ENCODE measurements around the gene SPESP1. TPM values are rescaled to one million over a fixed set of nuclear protein-coding genes. Genes with fewer than 3 reads are reported as not detected.

SPESP1 gene
- total and polyA plus RNA-seq, 8 donors: 0.28 to 1.5 (median 0.77) TPM

- ATAC-seq (no peak), FAIRE-seq (no peak), DNase-seq (no peak)
- Histone ChIP-seq H3K9me3 (no peaks in the 10 kb centered on the region), H3K36me3 (no peaks in the 10 kb centered on the region), H3K27me3 (no peaks in the 10 kb centered on the region), H3K4me3 (no peak overlapping the region), H3K27ac (no peak overlapping the region), H3K4me1 (no peaks in the 10 kb centered on the region)
- 48 to 92% methylated on average over 1 of the region's 1 CpG for WGBS, 2 donors
- no peak for TF ChIP-seq CTCF (IDR thresholded peaks at IDR 0.05)
- intact Hi-C loops (cut with DNase I): no loop called here
These were observed 57.4 kb downstream of the SPESP1 start for GRCh38 chr15:68987676-68988075.

GRCh38 chr15:68989541-68990230, 59.4 kb downstream of the SPESP1 start:
- intact Hi-C loops (cut with DNase I): no loop called here
- ATAC-seq (no peak), FAIRE-seq (no peak), DNase-seq (no peak)
- Histone ChIP-seq H3K9me3 (no peaks in the 10 kb centered on the region), H3K36me3 (no peaks in the 10 kb centered on the region), H3K27me3 (no peaks in the 10 kb centered on the region), H3K4me1 (no peaks in the 10 kb centered on the region), H3K27ac (no peak overlapping the region), H3K4me3 (no peak overlapping the region)
- TF ChIP-seq CTCF (IDR thresholded peaks at IDR 0.05): no peak
- WGBS, 2 donors: 84 to 87% methylated on average over 2 of the region's 2 CpGs

- Histone ChIP-seq H3K4me3 (no peak overlapping the region), H3K9me3 (no peaks in the 10 kb centered on the region), H3K36me3 (no peaks in the 10 kb centered on the region), H3K27ac (no peak overlapping the region), H3K27me3 (no peaks in the 10 kb centered on the region), H3K4me1 (no peaks in the 10 kb centered on the region)
- intact Hi-C loops (cut with DNase I): no loop called here
- no peak for FAIRE-seq
- TF ChIP-seq CTCF (IDR thresholded peaks at IDR 0.05): no peak
- 81 to 82% methylated on average over 7 of the region's 7 CpGs for WGBS, 2 donors
- no peak for DNase-seq
- ATAC-seq: no peak
These were observed 60.1 kb downstream of the SPESP1 start for GRCh38 chr15:68990231-68990991.

- FAIRE-seq: no peak
- intact Hi-C loops (cut with DNase I): no loop called here
- 85 to 88% methylated on average over 5 of the region's 5 CpGs for WGBS, 2 donors
These were observed 60.7 kb downstream of the SPESP1 start for GRCh38 chr15:68990992-68991500.

More at GRCh38 chr15:68990992-68991500, 60.7 kb downstream of the SPESP1 start:
- Histone ChIP-seq H3K27ac (no peak overlapping the region), H3K36me3 (no peaks in the 10 kb centered on the region), H3K9me3 (no peaks in the 10 kb centered on the region), H3K27me3 (no peaks in the 10 kb centered on the region), H3K4me3 (no peak overlapping the region), H3K4me1 (no peaks in the 10 kb centered on the region)
- no peak for TF ChIP-seq CTCF (IDR thresholded peaks at IDR 0.05)
- DNase-seq (no peak), ATAC-seq (no peak)
